H4 (cell line): Measurements from ENCODE around the gene XPO6. TPM values are rescaled to one million over a fixed set of nuclear protein-coding genes. Genes with fewer than 3 reads are reported as not detected.
"Not testable (repeated sequence)": the region's sequence is repeated elsewhere in the genome, so short reads cannot be mapped to it uniquely, and the experiment has no call there.

Experiments used
- DNase-seq: peaks from one replicate; pipeline ENCODE4 v3.0.0-alpha.2; 2015; ENCODE audit warnings: low spot score
- total RNA-seq: library from RNA; depleted of rRNA; stranded (reverse); fragments of >200 nt; shearing (Covaris generic); gene quantifications from 2 replicates; pipeline ENCODE4 v1.2.3, GENCODE V29; 2014; rRNA removed

Gene XPO6, protein sequence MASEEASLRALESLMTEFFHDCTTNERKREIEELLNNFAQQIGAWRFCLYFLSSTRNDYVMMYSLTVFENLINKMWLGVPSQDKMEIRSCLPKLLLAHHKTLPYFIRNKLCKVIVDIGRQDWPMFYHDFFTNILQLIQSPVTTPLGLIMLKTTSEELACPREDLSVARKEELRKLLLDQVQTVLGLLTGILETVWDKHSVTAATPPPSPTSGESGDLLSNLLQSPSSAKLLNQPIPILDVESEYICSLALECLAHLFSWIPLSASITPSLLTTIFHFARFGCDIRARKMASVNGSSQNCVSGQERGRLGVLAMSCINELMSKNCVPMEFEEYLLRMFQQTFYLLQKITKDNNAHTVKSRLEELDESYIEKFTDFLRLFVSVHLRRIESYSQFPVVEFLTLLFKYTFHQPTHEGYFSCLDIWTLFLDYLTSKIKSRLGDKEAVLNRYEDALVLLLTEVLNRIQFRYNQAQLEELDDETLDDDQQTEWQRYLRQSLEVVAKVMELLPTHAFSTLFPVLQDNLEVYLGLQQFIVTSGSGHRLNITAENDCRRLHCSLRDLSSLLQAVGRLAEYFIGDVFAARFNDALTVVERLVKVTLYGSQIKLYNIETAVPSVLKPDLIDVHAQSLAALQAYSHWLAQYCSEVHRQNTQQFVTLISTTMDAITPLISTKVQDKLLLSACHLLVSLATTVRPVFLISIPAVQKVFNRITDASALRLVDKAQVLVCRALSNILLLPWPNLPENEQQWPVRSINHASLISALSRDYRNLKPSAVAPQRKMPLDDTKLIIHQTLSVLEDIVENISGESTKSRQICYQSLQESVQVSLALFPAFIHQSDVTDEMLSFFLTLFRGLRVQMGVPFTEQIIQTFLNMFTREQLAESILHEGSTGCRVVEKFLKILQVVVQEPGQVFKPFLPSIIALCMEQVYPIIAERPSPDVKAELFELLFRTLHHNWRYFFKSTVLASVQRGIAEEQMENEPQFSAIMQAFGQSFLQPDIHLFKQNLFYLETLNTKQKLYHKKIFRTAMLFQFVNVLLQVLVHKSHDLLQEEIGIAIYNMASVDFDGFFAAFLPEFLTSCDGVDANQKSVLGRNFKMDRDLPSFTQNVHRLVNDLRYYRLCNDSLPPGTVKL
- total RNA-seq = 46.8 and 54.2 TPM in 2 replicates

DNA sequence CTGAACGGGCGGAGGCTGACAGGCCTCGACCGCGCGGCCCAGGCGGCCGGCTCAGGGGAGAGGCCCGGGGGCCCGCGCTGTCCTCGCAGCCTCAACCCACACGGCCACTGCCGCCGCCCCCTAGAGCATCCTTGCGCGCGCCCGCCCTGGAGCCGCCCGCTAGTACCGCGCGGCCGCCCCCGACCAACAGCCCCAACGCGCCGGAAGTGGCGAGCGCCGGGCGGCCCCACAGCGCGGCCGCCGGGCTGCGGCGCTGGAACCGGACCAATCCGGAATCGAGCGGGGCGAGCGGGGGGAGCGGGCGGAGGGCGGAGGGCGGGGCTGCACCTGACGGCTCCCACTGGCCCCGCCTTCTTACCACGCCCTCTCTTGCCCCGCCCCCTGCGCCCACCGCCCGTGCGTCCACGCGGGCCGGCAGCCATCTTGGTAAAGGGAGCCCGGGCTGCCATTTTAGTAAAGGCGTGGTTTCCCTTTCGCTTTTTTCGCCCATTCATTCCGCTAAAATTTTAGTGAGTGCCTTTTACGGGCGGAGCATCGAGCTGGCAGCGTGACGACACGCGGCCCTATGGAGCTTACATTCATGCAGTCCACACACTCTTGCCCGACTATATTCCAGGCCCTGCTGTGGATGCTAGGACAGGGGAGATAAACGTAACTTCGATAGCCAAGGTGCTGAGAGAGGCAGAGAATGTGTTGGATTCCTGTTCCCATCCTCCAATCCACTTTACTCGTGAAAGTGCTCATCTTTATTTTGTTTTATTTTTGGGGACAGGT lies at the start of gene XPO6:
Gene XPO6, minus strand, starts transcription at position 208 of the 774 bp plus-strand sequence. CDS start 597 bp downstream, outside the sequence.
- DNase-seq = peak; percentile 90

GRCh38 chr16:28260193-28260592 lies 48.4 kb upstream of the XPO6 start:
- no peak for DNase-seq

DNA sequence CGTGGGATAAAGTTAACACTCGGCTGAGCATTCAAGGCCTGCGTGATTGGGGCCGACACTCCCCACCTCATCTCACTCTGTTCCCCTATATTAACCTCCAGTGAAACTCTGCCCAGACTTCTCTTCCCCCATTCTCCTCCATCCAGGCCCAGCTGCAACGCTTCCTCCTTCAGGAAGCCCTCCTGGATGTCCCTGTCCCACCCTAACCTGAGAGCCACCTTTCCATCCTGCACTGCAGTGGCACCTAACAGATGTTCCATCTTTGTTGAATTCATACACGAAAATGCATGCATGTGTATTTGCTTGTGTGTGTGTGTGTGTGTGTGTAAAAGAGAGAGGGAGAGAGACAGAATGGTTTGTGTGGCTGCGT lies 48.0 kb upstream of the XPO6 start:
- no peak for DNase-seq

DNA sequence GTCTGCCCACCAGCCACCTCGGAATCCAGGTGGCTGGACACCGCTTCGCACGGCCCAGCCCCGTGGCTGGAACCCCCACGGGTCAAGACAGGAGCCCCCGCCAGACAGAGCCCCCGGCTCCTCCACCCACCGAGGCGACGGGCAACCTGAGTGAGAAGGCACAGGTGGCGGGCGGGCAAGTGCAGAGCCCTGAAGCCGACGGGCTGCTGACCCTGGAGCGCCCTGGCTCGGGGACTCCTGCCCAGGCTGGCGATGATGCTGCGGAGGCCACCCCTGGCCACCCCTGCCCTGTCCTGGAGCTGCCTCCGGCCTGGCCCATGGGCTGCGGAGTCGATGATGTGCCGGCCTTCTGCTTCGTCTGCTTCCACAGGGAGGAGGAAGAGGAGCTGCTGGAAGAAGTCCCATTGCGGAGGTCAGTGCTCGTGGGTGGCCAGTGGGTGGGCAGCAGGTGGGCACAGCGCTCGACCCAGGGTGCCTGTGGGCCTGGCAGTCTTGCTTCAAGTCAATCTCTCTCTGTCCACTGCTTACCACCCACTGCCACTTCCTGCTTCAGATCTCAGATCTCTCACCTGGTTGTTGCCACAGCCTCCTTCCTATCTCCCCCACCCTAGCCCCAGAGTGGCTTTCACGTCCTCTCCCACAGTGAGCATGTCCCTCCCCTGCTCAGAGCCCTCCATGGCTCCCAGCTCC lies 47.5 kb upstream of the XPO6 start:
- no peak for DNase-seq

- DNase-seq = no peak
Measured at GRCh38 chr16:28258567-28258966, 46.8 kb upstream of the XPO6 start.

DNA sequence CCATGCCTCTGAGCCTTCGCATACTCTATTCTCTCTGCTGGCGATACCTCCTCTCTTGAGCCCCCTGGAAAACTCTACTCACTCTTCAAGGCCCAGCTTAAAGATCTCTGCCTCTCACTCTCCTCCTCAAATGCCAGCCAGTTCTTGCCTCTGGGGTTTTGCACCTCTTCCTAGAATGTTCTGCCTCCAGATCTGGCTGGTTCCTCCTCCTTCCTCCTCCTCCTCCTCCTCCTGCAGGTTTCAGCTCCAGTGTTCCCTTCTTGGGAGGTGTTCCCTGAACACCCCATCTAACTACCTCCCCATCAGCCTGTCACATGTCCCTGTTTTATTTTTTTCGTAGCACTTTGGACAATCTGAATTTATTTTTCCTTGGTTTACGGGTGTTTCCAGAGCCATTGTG lies 45.5 kb upstream of the XPO6 start:
- DNase-seq = no peak

- no peak for DNase-seq
Measured at GRCh38 chr16:28255838-28256237, 44.1 kb upstream of the XPO6 start.

GRCh38 chr16:28254158-28254557 lies 42.4 kb upstream of the XPO6 start:
- DNase-seq = no peak

- DNase-seq = no peak
Measured at GRCh38 chr16:28250999-28251398, 39.2 kb upstream of the XPO6 start.

GRCh38 chr16:28249483-28249882 lies 37.7 kb upstream of the XPO6 start:
- DNase-seq = not testable (repeated sequence)

DNA sequence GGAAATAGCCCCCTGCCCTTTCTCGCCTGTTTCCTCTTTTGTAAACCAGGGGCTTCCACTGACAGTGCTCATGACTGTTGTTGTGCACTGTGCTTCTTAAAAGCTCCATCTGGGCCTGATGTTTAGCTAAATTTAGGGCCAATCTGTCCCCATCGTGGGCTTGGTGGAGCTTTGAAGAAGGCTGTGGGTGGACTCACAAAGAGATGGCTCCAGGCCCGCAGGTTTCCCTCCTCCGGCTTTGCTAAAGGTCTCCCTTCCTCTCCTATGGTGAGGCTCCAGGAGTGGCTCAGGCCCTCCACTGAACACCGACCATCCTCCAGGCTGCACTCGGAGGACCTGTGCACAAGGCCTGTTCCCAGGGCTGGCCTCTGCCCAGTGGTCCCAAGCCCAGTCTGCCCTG lies 30.2 kb upstream of the XPO6 start:
- no peak for DNase-seq

GRCh38 chr16:28237754-28238357 lies 26.1 kb upstream of the XPO6 start:
- no peak for DNase-seq

DNA sequence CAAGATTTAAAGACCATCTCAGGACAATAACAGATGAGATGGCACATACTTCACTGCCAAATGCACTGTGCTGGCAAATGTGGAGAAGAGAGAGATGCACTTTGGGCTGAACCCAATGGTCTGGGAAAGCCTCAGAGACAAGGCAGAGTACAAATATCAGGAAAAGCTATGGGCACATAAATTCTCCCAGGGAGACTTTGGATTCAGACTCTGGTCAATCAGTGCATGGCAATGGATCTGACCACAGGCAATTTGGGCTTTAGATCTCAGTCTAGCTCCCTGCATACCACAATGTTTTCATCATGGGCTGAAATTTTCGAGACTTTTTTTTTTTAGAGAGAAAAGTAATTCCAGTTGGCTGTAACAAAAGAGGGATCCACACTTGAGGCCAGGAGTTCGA lies 20.0 kb upstream of the XPO6 start:
- no peak for DNase-seq

DNA sequence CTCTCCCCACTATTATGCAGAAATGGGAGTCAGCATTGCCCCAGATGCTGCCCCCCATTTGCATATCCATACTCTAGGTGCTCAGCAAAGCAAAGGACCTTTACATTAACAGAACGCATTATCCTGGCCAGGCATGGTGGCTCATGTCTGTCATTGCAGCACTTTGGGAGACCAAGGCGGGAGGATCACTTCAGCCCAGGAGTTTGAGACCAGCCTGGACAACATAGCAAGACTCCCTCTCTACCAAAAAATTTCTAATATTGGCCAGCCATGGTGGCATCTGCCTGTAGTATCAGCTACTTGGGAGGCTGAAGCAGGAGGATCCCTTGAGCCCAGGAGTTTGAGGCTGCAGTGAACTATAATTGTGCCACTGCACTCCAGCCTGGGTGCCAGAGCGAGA lies 12.1 kb upstream of the XPO6 start:
- not testable (repeated sequence) for DNase-seq

DNA sequence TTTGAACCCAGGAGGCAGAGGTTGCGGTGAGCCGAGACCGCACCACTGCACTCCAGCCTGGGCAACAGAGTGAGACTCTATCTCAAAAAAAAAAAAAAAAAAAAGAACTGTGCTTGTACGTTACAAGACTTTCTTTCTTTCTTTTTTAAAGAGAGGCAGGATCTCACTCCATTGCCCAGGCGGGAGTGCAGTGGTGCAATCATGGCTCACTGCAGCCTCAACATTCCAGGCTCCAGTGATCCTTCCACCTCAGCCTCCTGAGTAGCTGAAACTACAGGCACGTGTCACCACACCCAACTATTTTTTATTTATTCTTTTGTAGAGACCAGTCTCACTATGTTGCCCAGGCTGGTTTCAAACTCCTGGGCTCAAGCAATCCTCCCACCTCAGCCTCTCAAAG lies 8.0 kb upstream of the XPO6 start:
- DNase-seq = not testable (repeated sequence)

- DNase-seq = peak; percentile 42
Measured at GRCh38 chr16:28219282-28219681, 7.5 kb upstream of the XPO6 start.

DNA sequence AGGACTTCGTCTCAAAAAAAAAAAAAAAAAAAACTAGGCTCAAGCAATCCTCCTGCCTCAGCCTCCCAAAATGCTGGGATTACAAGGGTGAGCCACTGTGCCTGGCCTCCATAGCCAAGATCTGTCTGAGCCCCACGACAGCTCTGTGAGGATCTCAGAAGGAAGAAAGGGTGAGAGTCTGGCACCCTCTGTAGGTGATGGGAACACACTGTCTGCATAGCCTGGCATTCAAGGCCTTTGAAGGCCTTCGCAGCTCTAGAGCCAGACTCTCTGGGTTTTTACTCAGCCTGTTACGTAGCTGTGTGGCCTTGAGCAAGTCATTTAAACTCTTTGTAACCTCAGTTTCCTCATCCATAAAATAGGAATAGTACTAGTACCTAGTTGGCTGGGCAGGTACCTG lies 6.3 kb upstream of the XPO6 start:
- peak; percentile 23 for DNase-seq

- DNase-seq = no peak
Measured at GRCh38 chr16:28217326-28217725, 5.6 kb upstream of the XPO6 start.

GRCh38 chr16:28213396-28213795 lies 1.6 kb upstream of the XPO6 start:
- DNase-seq = no peak

DNA sequence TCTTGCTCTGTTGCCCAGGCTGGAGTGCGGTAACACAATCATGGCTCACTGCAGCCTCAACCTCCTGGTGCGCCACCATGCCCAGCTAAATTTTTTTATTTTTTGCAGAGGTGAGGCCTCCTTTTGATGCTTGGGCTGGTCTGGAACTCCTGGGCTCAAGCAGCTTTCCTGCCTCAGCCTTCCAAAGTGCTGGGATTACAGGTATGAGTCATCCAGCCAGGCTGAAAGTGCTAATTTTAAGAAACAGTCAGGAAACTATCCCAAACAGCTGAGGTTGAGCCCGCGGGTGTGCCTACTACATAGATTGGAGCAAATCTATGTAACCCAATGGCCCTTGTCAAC lies 738 bp upstream of the XPO6 start:
- DNase-seq = peak; percentile 55
